CD4-positive, alpha-beta T cell treated with Interleukin-6 for 4 hours (primary cell): Measurements from ENCODE around the gene QSOX2.

Source experiments
- DNase-seq: peaks from one replicate; pipeline ENCODE4 v3.0.0-alpha.2; 2020; ENCODE audit warnings: mixed read lengths

The QSOX2 gene

GRCh38 chr9:136235709-136236455, 9.7 kb downstream of the QSOX2 start:
- no peak for DNase-seq

GRCh38 chr9:136235171-136235570, 10.4 kb downstream of the QSOX2 start:
- no peak for DNase-seq

- no peak for DNase-seq
Measured at GRCh38 chr9:136234597-136234996, 11.0 kb downstream of the QSOX2 start.

GRCh38 chr9:136233868-136234267, 11.7 kb downstream of the QSOX2 start:
- no peak for DNase-seq

GRCh38 chr9:136233411-136233810, 12.2 kb downstream of the QSOX2 start:
- DNase-seq, result no peak

- no peak for DNase-seq
Measured at GRCh38 chr9:136232969-136233368, 12.6 kb downstream of the QSOX2 start.

- peak; percentile 29 for DNase-seq
Measured at GRCh38 chr9:136231478-136232297, 13.9 kb downstream of the QSOX2 start.

- DNase-seq, result no peak
Measured at GRCh38 chr9:136230773-136231172, 14.8 kb downstream of the QSOX2 start.

GRCh38 chr9:136230365-136230764, 15.2 kb downstream of the QSOX2 start:
- no peak for DNase-seq

- no peak for DNase-seq
Measured at GRCh38 chr9:136229096-136230065, 16.2 kb downstream of the QSOX2 start.

- no peak for DNase-seq
Measured at GRCh38 chr9:136228107-136228875, 17.3 kb downstream of the QSOX2 start.

- DNase-seq, result no peak
Measured at GRCh38 chr9:136226680-136227407, 18.8 kb downstream of the QSOX2 start.

- DNase-seq, result peak; percentile 67
Measured at GRCh38 chr9:136225748-136226679, 19.6 kb downstream of the QSOX2 start.

GRCh38 chr9:136225366-136225747, 20.3 kb downstream of the QSOX2 start:
- peak; percentile 26 for DNase-seq

- DNase-seq, result no peak
Measured at GRCh38 chr9:136223871-136224640, 21.6 kb downstream of the QSOX2 start.

- DNase-seq, result no peak
Measured at GRCh38 chr9:136222906-136223285, 22.7 kb downstream of the QSOX2 start.

GRCh38 chr9:136222166-136222905, 23.3 kb downstream of the QSOX2 start:
- no peak for DNase-seq

- DNase-seq, result peak; percentile 45
Measured at GRCh38 chr9:136220017-136220729, 25.4 kb downstream of the QSOX2 start.
